ENCODE data around the gene SLC8A3. TPM values are rescaled to one million over a fixed set of nuclear protein-coding genes. Genes with fewer than 3 reads are reported as not detected.

Gene SLC8A3
- total and polyA plus RNA-seq, 2 donors from 2014 or later, result 0.98 TPM; not detected in 1

DNA sequence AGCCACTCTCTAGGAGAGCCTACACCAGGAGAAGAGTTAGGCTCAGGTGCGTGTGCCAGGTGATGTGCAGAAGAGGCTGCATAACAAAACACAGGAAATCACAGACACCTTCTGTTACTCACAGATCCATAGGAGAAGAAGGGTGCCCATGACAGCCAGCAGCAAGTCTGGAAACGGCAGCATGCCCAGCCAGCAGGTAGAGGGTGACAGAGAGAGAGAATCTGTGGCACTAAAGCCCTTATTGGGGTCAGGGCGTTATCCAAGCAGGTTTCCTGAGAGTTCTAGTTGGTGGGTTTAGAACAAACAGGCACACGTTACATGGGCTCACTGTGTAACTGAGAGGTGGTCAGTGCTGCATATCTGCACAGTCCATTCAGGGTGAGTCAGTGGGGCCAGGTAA is 14.9 kb upstream of the SLC8A3 start:
- Histone ChIP-seq H3K27ac (ENCODE audit: low read depth in 2 of 2, low read length in 2 of 2) (no peak overlapping the region), H3K9me3 (ENCODE audit: control insufficient read depth in 2 of 3, insufficient read depth in 1 of 3, low read length in 3 of 3) (no peaks in the 10 kb centered on the region), H3K4me1 (ENCODE audit: control insufficient read depth in 2 of 3, insufficient read depth in 2 of 3, low read depth in 1 of 3, low read length in 3 of 3) (no peaks in the 10 kb centered on the region), H3K36me3 (ENCODE audit: control insufficient read depth in 2 of 3, insufficient read depth in 3 of 3, low read length in 3 of 3) (no peaks in the 10 kb centered on the region), H3K9ac (ENCODE audit: low read length in 3 of 3) (no peak overlapping the region), H3K27me3 (ENCODE audit: control insufficient read depth, insufficient read depth, low read length) (no peaks in the 10 kb centered on the region), H3K4me3 (ENCODE audit: low read length in 3 of 3) (no peak overlapping the region)
- intact Hi-C loops (cut with DNase I), result no loop called here
- no peak for TF ChIP-seq CTCF (IDR thresholded peaks at IDR 0.05; ENCODE audit: borderline replicate concordance, extremely low read depth, insufficient read depth)
- no peak for FAIRE-seq
- no peak for DNase-seq

DNA sequence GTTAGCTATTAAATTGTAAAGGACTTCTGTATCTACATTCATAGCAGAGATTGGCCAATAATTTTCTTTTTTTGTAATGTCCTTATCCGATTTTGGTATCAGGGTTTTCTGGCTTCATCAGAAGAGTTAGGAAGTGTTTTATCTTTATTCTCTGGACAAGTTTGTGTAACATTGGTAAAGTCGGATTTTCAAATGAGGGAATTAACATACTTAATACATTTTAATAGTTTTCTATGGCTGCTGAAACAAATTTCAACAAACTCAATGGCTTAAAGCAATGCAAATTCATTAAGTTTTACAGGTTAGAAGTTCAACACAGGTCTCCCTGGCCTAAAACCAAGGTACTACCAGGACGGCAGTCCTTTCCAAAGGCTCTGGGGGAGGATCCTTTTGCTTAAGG is 13.2 kb upstream of the SLC8A3 start:
- H3K9me3 ChIP-seq (ENCODE audit: control insufficient read depth in 2 of 3, insufficient read depth in 1 of 3, low read length in 3 of 3), result no peaks in the 10 kb centered on the region
- H3K27me3 ChIP-seq (ENCODE audit: control insufficient read depth, insufficient read depth, low read length), result no peaks in the 10 kb centered on the region
- DNase-seq (no peak), FAIRE-seq (no peak)
- intact Hi-C loops (cut with DNase I), result no loop called here
- TF ChIP-seq CTCF (IDR thresholded peaks at IDR 0.05; ENCODE audit: borderline replicate concordance, extremely low read depth, insufficient read depth), result no peak
- no peaks in the 10 kb centered on the region for H3K4me1 ChIP-seq (ENCODE audit: control insufficient read depth in 2 of 3, insufficient read depth in 2 of 3, low read depth in 1 of 3, low read length in 3 of 3)
- H3K27ac ChIP-seq (ENCODE audit: low read depth in 2 of 2, low read length in 2 of 2), result no peak overlapping the region
- H3K9ac ChIP-seq (ENCODE audit: low read length in 3 of 3), result no peak overlapping the region
- H3K4me3 ChIP-seq (ENCODE audit: low read length in 3 of 3), result no peak overlapping the region
- no peaks in the 10 kb centered on the region for H3K36me3 ChIP-seq (ENCODE audit: control insufficient read depth in 2 of 3, insufficient read depth in 3 of 3, low read length in 3 of 3)

- Histone ChIP-seq H3K4me1 (ENCODE audit: control insufficient read depth in 2 of 3, insufficient read depth in 2 of 3, low read depth in 1 of 3, low read length in 3 of 3) (no peaks in the 10 kb centered on the region), H3K9ac (ENCODE audit: low read length in 3 of 3) (no peak overlapping the region), H3K9me3 (ENCODE audit: control insufficient read depth in 2 of 3, insufficient read depth in 1 of 3, low read length in 3 of 3) (no peaks in the 10 kb centered on the region), H3K27me3 (ENCODE audit: control insufficient read depth, insufficient read depth, low read length) (peaks cover 4% of the 10 kb centered on the region), H3K36me3 (ENCODE audit: control insufficient read depth in 2 of 3, insufficient read depth in 3 of 3, low read length in 3 of 3) (no peaks in the 10 kb centered on the region), H3K27ac (ENCODE audit: low read depth in 2 of 2, low read length in 2 of 2) (no peak overlapping the region), H3K4me3 (ENCODE audit: low read length in 3 of 3) (no peak overlapping the region)
- intact Hi-C loops (cut with DNase I), result no loop called here
- FAIRE-seq (no peak), DNase-seq (no peak)
- TF ChIP-seq CTCF (IDR thresholded peaks at IDR 0.05; ENCODE audit: borderline replicate concordance, extremely low read depth, insufficient read depth), result no peak
These were observed 4.6 kb upstream of the SLC8A3 start for GRCh38 chr14:70193396-70193795.

- Histone ChIP-seq H3K4me1 (ENCODE audit: control insufficient read depth in 2 of 3, insufficient read depth in 2 of 3, low read depth in 1 of 3, low read length in 3 of 3) (peaks cover 0 to 4% (median 0%) of the 10 kb centered on the region in 3 donors), H3K4me3 (ENCODE audit: low read length in 3 of 3) (no peak overlapping the region), H3K9ac (ENCODE audit: low read length in 3 of 3) (no peak overlapping the region), H3K27me3 (ENCODE audit: control insufficient read depth, insufficient read depth, low read length) (peaks cover 4% of the 10 kb centered on the region), H3K27ac (ENCODE audit: low read depth in 2 of 2, low read length in 2 of 2) (no peak overlapping the region), H3K36me3 (ENCODE audit: control insufficient read depth in 2 of 3, insufficient read depth in 3 of 3, low read length in 3 of 3) (no peaks in the 10 kb centered on the region), H3K9me3 (ENCODE audit: control insufficient read depth in 2 of 3, insufficient read depth in 1 of 3, low read length in 3 of 3) (no peaks in the 10 kb centered on the region)
- no peak for TF ChIP-seq CTCF (IDR thresholded peaks at IDR 0.05; ENCODE audit: borderline replicate concordance, extremely low read depth, insufficient read depth)
- no peak for FAIRE-seq
- intact Hi-C loops (cut with DNase I), result no loop called here
- no peak for DNase-seq
These were observed 4.2 kb upstream of the SLC8A3 start for GRCh38 chr14:70192915-70193314.

Data from kidney (tissue), 14 donors.